GM10248 (cell line): Measurements from ENCODE around the gene RTP4.

Source experiments
- CTCF ChIA-PET: fragments of 300-600 bp; sonication (Branson Sonifier 250); formaldehyde crosslinking; extraction: SDS; loops from one replicate; lab custom pipeline; 2021; ENCODE audit warnings: antibody characterized with exemption; lab: Yijun Ruan, JAX
- POLR2A ChIA-PET: fragments of 350-650 bp; sonication (Branson Sonifier 250); formaldehyde crosslinking; extraction: SDS; loops from one replicate; lab custom pipeline; 2020; ENCODE audit warnings: antibody characterized with exemption; lab: Yijun Ruan, JAX
- DNase-seq: peaks from one replicate; pipeline ENCODE4 v3.0.0; 2012; ENCODE audit errors: extremely low spot score
- CTCF ChIP-seq: IDR thresholded peaks from 2 replicates; pipeline ENCODE4 v1.5.1; 2012; ENCODE audit warnings: mild to moderate bottlenecking, low read depth; ENCODE audit errors: extremely low read depth, missing control alignments, control extremely low read depth

The RTP4 gene

DNA sequence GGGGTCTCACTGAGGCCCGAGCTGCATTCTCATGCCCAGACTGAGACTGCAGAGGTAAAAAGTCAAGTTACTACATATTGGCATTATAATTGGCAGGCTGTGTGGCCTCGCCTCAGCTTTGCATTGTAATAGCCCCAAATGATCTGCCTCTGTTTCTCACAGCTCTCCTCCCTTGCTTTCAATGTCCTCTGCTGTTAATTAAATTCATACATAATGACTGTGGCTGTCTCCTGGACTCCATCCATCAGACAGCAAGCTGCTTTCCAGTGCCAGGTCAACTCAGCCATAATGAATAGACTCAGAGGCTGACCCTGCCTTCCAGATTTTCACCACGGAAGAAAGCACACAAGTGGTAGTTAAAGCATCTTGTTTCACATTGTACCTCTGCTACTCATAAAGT is 7.6 kb upstream of the RTP4 start:
- no peak for TF ChIP-seq CTCF
- DNase-seq = no peak
- CTCF ChIA-PET = interaction anchor here (1.0 to 2.0 kb wide), 3 partner anchors 41 to 319 kb away, joined by 3 to 7 read pairs (median 3); partner anchors contain the start of gene RPL39L
- POLR2A ChIA-PET = no interaction called here

DNA sequence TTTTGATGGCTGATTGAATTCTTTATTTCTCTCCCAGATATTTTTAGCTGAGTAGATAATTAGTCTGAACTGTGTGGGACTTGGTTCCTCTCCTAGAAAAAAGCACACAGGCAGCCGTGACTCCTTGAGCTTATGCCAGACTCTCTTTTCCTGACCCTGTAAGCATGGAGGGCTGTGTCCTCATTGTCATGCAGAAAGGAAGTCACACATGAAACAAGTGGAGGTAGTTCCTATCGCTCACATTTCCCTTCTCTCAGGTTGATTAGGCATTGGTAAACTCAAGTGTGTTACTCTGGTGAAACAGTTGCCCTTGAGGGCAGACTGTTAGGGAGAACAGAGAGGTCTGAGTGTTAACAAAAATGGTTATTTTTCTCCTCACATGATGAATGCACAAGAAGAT is 6.3 kb upstream of the RTP4 start:
- ChIA-PET CTCF (interaction anchor here (0.7 to 2.0 kb wide), 4 partner anchors 44 to 379 kb away, joined by 3 to 7 read pairs (median 4); partner anchors contain the start of gene RPL39L), POLR2A (no interaction called here)
- DNase-seq = no peak
- TF ChIP-seq CTCF = no peak

- DNase-seq = no peak
- TF ChIP-seq CTCF = no peak
- ChIA-PET POLR2A (interaction anchor here (1.1 kb wide), 1 partner anchor 9 kb away, joined by 3 read pairs; no protein-coding TSS in a partner anchor), CTCF (interaction anchor here (0.9 to 2.8 kb wide), 7 partner anchors 9 to 373 kb away, joined by 3 to 13 read pairs (median 9); no protein-coding TSS in a partner anchor)
Measured at GRCh38 chr3:187367561-187368103, 553 bp upstream of the RTP4 start.

DNA sequence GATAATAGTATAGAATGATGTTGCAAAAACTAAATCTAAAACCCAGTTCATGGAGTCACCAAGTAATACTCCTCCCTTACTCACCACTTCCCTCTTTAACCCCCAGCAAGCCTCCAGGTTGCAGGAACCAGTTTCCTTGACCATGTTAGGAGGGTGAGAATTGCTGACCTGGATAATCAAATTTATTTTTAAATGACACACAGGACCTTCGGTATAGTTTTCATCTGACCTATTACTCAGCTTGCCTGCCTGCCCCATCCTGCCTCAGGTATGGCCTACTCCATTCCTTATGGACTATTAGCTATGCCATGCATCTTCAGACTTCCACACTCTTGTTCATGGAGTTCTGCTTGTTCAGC is 883 bp downstream of the RTP4 start:
- DNase-seq = peak; percentile 19
- ChIA-PET CTCF (interaction anchor here (2.1 to 2.8 kb wide), 3 partner anchors 11 to 371 kb away, joined by 9 to 13 read pairs (median 9); no protein-coding TSS in a partner anchor), POLR2A (interaction anchor here (0.7 kb wide), 1 partner anchor 364 kb away, joined by 7 read pairs; no protein-coding TSS in a partner anchor)
- no peak for TF ChIP-seq CTCF

GRCh38 chr3:187370051-187370450 is 1.9 kb downstream of the RTP4 start:
- POLR2A ChIA-PET = no interaction called here
- no peak for DNase-seq
- TF ChIP-seq CTCF = no peak
- CTCF ChIA-PET = interaction anchor here (2.8 kb wide), 1 partner anchor 50 kb away, joined by 13 read pairs; no protein-coding TSS in a partner anchor

DNA sequence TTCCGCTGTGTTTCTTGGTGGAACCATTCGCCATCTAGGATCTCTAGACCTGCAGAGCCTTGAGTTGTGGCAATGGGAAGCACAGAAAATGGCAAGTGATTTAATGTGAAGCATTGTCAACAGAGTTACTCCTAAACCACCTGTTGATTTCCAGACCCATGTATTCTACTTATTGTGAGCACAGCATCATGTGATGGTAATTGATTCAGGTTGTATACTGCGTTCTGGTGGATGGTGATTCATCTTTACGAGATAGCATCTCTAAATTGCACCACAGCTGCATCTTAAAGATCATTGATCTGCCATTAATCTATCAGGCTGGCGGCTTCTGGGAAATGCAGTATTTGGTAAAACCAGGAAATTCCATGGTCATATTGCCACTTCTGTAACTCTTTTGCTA is 7.4 kb downstream of the RTP4 start:
- ChIA-PET CTCF (interaction anchor here (1.5 kb wide), 1 partner anchor 56 kb away, joined by 5 read pairs; no protein-coding TSS in a partner anchor), POLR2A (no interaction called here)
- no peak for DNase-seq
- no peak for TF ChIP-seq CTCF
